HG03060 (cell line): ENCODE measurements around the gene ABCA12.
"Not testable (repeated sequence)": the region's sequence is repeated elsewhere in the genome, so short reads cannot be mapped to it uniquely, and the experiment has no call there.

Experiments used
- ATAC-seq: cut with Tn5 transposase; IDR thresholded peaks from one replicate; pipeline ENCODE4 v1.9.1; 2021; ENCODE audit warnings: low read depth, moderate number of reproducible peaks; ENCODE audit not compliant: unreplicated experiment

Gene ABCA12

GRCh38 chr2:215138479-215138878, at the start of gene ABCA12:
ABCA12 (minus strand) TSS chr2:215138626; CDS start chr2:215138208, 418 bp downstream.
- no peak for ATAC-seq

- no peak for ATAC-seq
Measured at GRCh38 chr2:215188078-215188477, 49.7 kb upstream of the ABCA12 start.

- no peak for ATAC-seq
Measured at GRCh38 chr2:215186021-215186420, 47.6 kb upstream of the ABCA12 start.

GRCh38 chr2:215178121-215178520, 39.7 kb upstream of the ABCA12 start:
- ATAC-seq: no peak

- ATAC-seq: no peak
Measured at GRCh38 chr2:215171796-215172195, 33.4 kb upstream of the ABCA12 start.

GRCh38 chr2:215171151-215171550, 32.7 kb upstream of the ABCA12 start:
- ATAC-seq: peak; percentile 63

GRCh38 chr2:215166505-215166904, 28.1 kb upstream of the ABCA12 start:
- ATAC-seq: not testable (repeated sequence)

- not testable (repeated sequence) for ATAC-seq
Measured at GRCh38 chr2:215163319-215163718, 24.9 kb upstream of the ABCA12 start.

GRCh38 chr2:215161301-215161829, 22.9 kb upstream of the ABCA12 start:
- ATAC-seq: no peak

GRCh38 chr2:215160081-215160480, 21.7 kb upstream of the ABCA12 start:
- no peak for ATAC-seq

GRCh38 chr2:215156453-215156852, 18.0 kb upstream of the ABCA12 start:
- no peak for ATAC-seq

GRCh38 chr2:215149894-215150293, 11.5 kb upstream of the ABCA12 start:
- no peak for ATAC-seq

GRCh38 chr2:215149486-215149885, 11.1 kb upstream of the ABCA12 start:
- no peak for ATAC-seq

- no peak for ATAC-seq
Measured at GRCh38 chr2:215149060-215149459, 10.6 kb upstream of the ABCA12 start.

- ATAC-seq: no peak
Measured at GRCh38 chr2:215145611-215146010, 7.2 kb upstream of the ABCA12 start.

- ATAC-seq: no peak
Measured at GRCh38 chr2:215144106-215144875, 5.9 kb upstream of the ABCA12 start.

GRCh38 chr2:215143458-215143857, 5.0 kb upstream of the ABCA12 start:
- ATAC-seq: no peak

- no peak for ATAC-seq
Measured at GRCh38 chr2:215141706-215142105, 3.3 kb upstream of the ABCA12 start.

- ATAC-seq: no peak
Measured at GRCh38 chr2:215140166-215140707, 1.8 kb upstream of the ABCA12 start.

GRCh38 chr2:215137741-215138340, 585 bp downstream of the ABCA12 start:
- ATAC-seq: no peak

GRCh38 chr2:215137329-215137686, 1.1 kb downstream of the ABCA12 start:
- ATAC-seq: no peak
